Uterus (tissue), 2 donors: ENCODE results near the gene PKP4.

Experiments used
- POLR2A ChIP-seq, 2 donors: fragments of 450-650 bp; IDR thresholded peaks; one replicate each; pipeline ENCODE4 v1.6.1; 2016; ENCODE audit warnings: antibody characterized with exemption in 2 of 2, mild to moderate bottlenecking in 1 of 2, moderate library complexity in 1 of 2
- TF ChIP-seq, protein P1 (sequence below), 4 experiments: fragments of 200-600 bp in 2 of 4; fragments of 450-650 bp in 2 of 4; sonication (generic) in 2 of 4; IDR thresholded peaks; one replicate each; pipeline ENCODE4 v1.5.1; 2016 to 2019; ENCODE audit warnings: antibody characterized with exemption in 4 of 4, mild to moderate bottlenecking in 2 of 4, moderate library complexity in 1 of 4

GRCh38 chr2:158651358-158652057 is 194.8 kb downstream of the PKP4 start:
- TF ChIP-seq, protein P1, sequence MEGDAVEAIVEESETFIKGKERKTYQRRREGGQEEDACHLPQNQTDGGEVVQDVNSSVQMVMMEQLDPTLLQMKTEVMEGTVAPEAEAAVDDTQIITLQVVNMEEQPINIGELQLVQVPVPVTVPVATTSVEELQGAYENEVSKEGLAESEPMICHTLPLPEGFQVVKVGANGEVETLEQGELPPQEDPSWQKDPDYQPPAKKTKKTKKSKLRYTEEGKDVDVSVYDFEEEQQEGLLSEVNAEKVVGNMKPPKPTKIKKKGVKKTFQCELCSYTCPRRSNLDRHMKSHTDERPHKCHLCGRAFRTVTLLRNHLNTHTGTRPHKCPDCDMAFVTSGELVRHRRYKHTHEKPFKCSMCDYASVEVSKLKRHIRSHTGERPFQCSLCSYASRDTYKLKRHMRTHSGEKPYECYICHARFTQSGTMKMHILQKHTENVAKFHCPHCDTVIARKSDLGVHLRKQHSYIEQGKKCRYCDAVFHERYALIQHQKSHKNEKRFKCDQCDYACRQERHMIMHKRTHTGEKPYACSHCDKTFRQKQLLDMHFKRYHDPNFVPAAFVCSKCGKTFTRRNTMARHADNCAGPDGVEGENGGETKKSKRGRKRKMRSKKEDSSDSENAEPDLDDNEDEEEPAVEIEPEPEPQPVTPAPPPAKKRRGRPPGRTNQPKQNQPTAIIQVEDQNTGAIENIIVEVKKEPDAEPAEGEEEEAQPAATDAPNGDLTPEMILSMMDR (IDR thresholded peaks at IDR 0.05), result no peak
- TF ChIP-seq POLR2A (IDR thresholded peaks at IDR 0.05), result no peak
